ENCODE measurements around the gene LIME1. TPM values are rescaled to one million over a fixed set of nuclear protein-coding genes. Genes with fewer than 3 reads are reported as not detected.
"Not testable (repeated sequence)": the region's sequence is repeated elsewhere in the genome, so short reads cannot be mapped to it uniquely, and the experiment has no call there.

LIME1 gene
- total RNA-seq, 8 experiments from 2014 or later: 2.5 to 8.8 (median 3.9) TPM

- 0 to 93% (median 73%) methylated on average over 2 to 10 of the region's 20 CpGs; no CpG with 5 or more reads in 2 of the 10 experiments for WGBS, 10 experiments
- in situ Hi-C loops (cut with MboI; ENCODE audit: low pct_unique_long_range_greater_than_20kb in 2 of 9, low sequenced_read_pairs in 9 of 9, unreplicated experiment in 9 of 9): loop anchor here in 1 of 9 experiments (25.0 kb wide), 1 partner anchor 89 kb away; the partner anchor contains the start of genes ABHD16B and TPD52L2
- peak overlapping the region; percentile 73 to 82 for H3K27ac ChIP-seq
- H3K4me1 ChIP-seq (replicated peaks in 1 of 2): peaks cover 26 to 39% of the 10 kb centered on the region in 2 donors
- no peak overlapping the region for H3K4me3 ChIP-seq
- peak; percentile 57 to 97 (median 76) for ATAC-seq (replicated peaks in 6 of 8)
Observed at GRCh38 chr20:63772781-63773518, 36.5 kb downstream of the LIME1 start.

DNA sequence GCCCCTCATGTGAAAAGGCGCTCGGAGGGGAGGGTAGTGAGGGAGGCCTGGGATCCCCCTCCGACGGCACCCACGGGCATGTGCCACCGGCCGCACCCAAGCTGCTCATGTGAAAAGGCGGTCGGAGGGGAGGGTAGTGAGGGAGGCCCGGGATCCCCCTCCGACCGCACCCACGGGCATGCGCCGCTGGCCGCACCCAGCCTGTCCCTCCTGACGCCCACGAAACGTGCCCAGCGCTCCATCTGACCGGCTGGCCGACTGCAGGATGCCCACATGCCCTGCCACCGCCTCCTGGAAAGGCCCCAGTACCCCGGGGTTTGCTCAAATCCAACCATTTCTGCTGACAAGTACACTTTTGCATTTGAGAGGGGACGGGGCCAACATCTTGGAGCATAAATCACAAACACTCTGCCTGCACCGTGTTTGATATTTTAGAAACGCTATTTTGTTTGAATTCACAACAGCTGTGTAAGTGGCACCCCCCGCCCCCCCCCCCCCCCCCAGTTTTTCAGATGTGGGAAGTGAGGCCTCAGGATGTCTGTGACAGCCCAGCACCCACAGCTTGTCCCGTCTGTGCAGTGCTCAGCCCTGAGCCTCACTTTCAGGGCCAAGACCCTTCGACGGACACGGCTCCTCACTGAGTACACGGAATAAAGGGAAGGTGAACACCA, 37.2 kb downstream of the LIME1 start:
- no peak overlapping the region for H3K4me3 ChIP-seq
- peaks cover 26 to 39% of the 10 kb centered on the region in 2 donors for H3K4me1 ChIP-seq (replicated peaks in 1 of 2)
- peak overlapping the region; percentile 73 to 82 for H3K27ac ChIP-seq
- no peak for ATAC-seq (replicated peaks in 6 of 8)
- in situ Hi-C loops (cut with MboI; ENCODE audit: low pct_unique_long_range_greater_than_20kb in 2 of 9, low sequenced_read_pairs in 9 of 9, unreplicated experiment in 9 of 9): loop anchor here in 1 of 9 experiments (25.0 kb wide), 1 partner anchor 89 kb away; the partner anchor contains the start of genes ABHD16B and TPD52L2
- WGBS, 10 experiments: 88 to 100% (median 98%) methylated on average over 4 to 14 of the region's 33 CpGs; no CpG with 5 or more reads in 5 of the 10 experiments

GRCh38 chr20:63774306-63774705, 37.8 kb downstream of the LIME1 start:
- 80 to 100% (median 90%) methylated on average over 1 to 5 of the region's 15 CpGs; no CpG with 5 or more reads in 4 of the 10 experiments for WGBS, 10 experiments
- in situ Hi-C loops (cut with MboI; ENCODE audit: low pct_unique_long_range_greater_than_20kb in 2 of 9, low sequenced_read_pairs in 9 of 9, unreplicated experiment in 9 of 9): loop anchor here in 1 of 9 experiments (25.0 kb wide), 1 partner anchor 88 kb away; the partner anchor contains the start of genes ABHD16B and TPD52L2
- Histone ChIP-seq H3K4me1 (replicated peaks in 1 of 2) (peaks cover 26 to 39% of the 10 kb centered on the region in 2 donors), H3K27ac (no peak overlapping the region), H3K4me3 (no peak overlapping the region)
- no peak for ATAC-seq (replicated peaks in 6 of 8)

- Histone ChIP-seq H3K27ac (peak overlapping the region; percentile 16 to 29), H3K4me1 (replicated peaks in 1 of 2) (peaks cover 23 to 31% of the 10 kb centered on the region in 2 donors), H3K4me3 (peak overlapping the region in 1 of 5 donors; percentile 13)
- ATAC-seq (replicated peaks in 6 of 8): peak in 7 of 8 experiments; percentile 29 to 88 (median 73)
- 0 to 69% (median 24%) methylated on average over 1 to 16 of the region's 67 CpGs; no CpG with 5 or more reads in 6 of the 10 experiments for WGBS, 10 experiments
- in situ Hi-C loops (cut with MboI; ENCODE audit: low pct_unique_long_range_greater_than_20kb in 2 of 9, low sequenced_read_pairs in 9 of 9, unreplicated experiment in 9 of 9): no loop called here
Observed at GRCh38 chr20:63775096-63775978, 38.9 kb downstream of the LIME1 start.

GRCh38 chr20:63776875-63777274, 40.4 kb downstream of the LIME1 start:
- in situ Hi-C loops (cut with MboI; ENCODE audit: low pct_unique_long_range_greater_than_20kb in 2 of 9, low sequenced_read_pairs in 9 of 9, unreplicated experiment in 9 of 9); H3K4me3 ChIP-seq; H3K27ac ChIP-seq; ATAC-seq (replicated peaks in 6 of 8): not testable (repeated sequence)
- H3K4me1 ChIP-seq (replicated peaks in 1 of 2): peaks cover 21 to 28% of the 10 kb centered on the region in 2 donors
- WGBS, 10 experiments: 80 to 100% (median 100%) methylated on average over 1 to 4 of the region's 23 CpGs; no CpG with 5 or more reads in 4 of the 10 experiments

DNA sequence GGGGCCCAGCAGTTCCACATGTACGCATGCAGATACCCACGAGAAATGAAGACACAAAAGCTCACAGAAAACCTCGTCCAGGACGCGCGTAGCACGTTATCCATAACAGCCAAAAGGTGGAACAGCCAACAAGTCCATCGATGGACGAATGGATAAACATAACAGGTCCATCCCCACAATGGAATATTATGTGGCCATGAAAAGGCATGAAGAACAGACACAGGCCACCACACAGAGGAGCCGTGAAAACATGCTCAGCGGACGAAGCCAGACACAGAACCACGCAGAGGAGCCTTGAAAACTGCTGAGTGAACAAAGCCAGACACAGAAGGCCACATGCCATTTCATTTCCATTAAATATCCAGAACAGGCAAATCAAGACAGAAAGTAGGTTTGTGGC, 41.1 kb downstream of the LIME1 start:
- 76 to 100% (median 96%) methylated on average over 1 to 11 of the region's 13 CpGs; no CpG with 5 or more reads in 1 of the 10 experiments for WGBS, 10 experiments
- in situ Hi-C loops (cut with MboI; ENCODE audit: low pct_unique_long_range_greater_than_20kb in 2 of 9, low sequenced_read_pairs in 9 of 9, unreplicated experiment in 9 of 9): no loop called here
- ATAC-seq (replicated peaks in 6 of 8): no peak
- H3K27ac ChIP-seq: no peak overlapping the region
- H3K4me3 ChIP-seq: no peak overlapping the region
- H3K4me1 ChIP-seq (replicated peaks in 1 of 2): peaks cover 16 to 21% of the 10 kb centered on the region in 2 donors

DNA sequence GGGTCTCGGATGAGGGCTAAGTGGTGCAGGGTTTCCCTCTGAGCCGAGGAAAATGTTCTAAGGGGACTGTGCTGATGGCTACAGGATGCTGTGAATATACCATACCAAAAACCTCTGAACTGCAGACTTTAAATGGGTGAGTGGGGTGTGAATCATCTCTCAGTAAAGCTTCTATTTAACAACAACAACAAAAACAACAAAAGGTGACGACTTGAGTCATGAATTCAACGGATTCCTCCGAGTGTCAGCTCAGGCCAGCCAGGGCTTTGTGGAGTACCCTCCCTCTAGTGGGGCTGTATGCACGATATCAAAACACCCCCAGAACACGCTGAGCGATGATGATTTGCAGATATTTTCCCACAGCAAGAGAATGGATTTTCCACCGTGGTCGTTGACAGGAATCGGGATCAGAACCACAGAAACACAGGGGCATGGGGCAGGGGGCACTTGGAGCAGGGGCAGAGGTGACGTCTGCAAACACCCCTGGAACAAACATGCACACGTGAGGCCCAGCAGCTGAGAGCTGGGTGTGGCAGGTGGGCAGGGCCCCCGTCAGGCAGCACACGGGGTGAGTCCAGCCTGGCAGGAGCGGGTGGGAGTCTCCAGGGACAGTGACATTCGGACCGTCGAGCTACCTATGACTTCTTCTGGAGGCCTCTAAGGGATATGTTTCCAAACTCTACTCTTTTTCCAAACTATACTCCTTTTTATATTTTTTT, 41.7 kb downstream of the LIME1 start:
- no peak overlapping the region for H3K4me3 ChIP-seq
- H3K27ac ChIP-seq: no peak overlapping the region
- peaks cover 10 to 15% of the 10 kb centered on the region in 2 donors for H3K4me1 ChIP-seq (replicated peaks in 1 of 2)
- 20 to 93% (median 43%) methylated on average over 1 to 9 of the region's 19 CpGs; no CpG with 5 or more reads in 5 of the 10 experiments for WGBS, 10 experiments
- in situ Hi-C loops (cut with MboI; ENCODE audit: low pct_unique_long_range_greater_than_20kb in 2 of 9, low sequenced_read_pairs in 9 of 9, unreplicated experiment in 9 of 9): no loop called here
- ATAC-seq (replicated peaks in 6 of 8): peak in 3 of 8 experiments; percentile 32 to 38 (median 36)

DNA sequence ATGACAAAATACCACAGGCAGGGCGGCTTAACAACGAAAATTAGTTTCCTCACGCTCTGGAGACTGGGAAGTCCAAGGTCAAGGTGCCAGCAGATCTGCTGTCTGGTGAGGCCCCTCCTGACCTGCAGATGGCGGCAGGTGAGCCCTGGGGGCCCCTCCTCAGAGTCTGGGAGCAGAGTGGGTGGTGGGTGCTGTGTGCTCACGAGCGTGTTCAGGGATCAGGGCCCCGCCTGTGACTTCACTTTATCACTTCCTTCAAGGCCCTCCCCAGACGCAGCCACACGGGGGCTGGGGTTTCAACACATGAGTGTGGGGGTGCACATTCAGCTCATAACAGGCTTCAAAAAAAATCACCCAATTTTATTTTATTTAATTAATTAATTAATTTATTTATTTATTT, 42.4 kb downstream of the LIME1 start:
- Histone ChIP-seq H3K4me1 (replicated peaks in 1 of 2) (peaks cover 7 to 12% of the 10 kb centered on the region in 2 donors), H3K4me3 (no peak overlapping the region), H3K27ac (no peak overlapping the region)
- ATAC-seq (replicated peaks in 6 of 8): no peak
- WGBS, 10 experiments: 77 to 100% (median 87%) methylated on average over 3 to 6 of the region's 9 CpGs; no CpG with 5 or more reads in 2 of the 10 experiments
- in situ Hi-C loops (cut with MboI; ENCODE audit: low pct_unique_long_range_greater_than_20kb in 2 of 9, low sequenced_read_pairs in 9 of 9, unreplicated experiment in 9 of 9): no loop called here

DNA sequence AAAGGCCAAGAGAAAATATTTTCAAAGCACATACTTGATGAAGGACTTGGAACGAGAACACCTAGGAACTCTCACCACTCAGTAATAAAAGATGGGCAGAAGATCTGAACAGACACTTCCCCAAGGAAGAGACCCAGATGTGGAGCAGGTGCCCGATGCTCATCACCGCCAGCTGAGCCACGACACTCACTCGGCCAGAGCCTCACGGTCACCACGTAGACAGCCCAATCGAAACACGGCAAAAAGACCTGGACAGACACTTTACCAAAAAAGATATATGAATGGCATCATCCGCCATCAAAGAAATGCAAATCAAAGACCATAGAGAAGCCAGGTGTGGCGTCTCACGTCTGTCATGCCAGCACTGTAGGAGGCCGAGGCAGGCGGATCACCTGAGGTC, 44.7 kb downstream of the LIME1 start:
- Histone ChIP-seq H3K4me1 (replicated peaks in 1 of 2) (peaks cover 0 to 6% of the 10 kb centered on the region in 2 donors), H3K4me3 (no peak overlapping the region), H3K27ac (no peak overlapping the region)
- WGBS, 10 experiments: 72 to 100% (median 84%) methylated on average over 1 to 8 of the region's 14 CpGs; no CpG with 5 or more reads in 1 of the 10 experiments
- in situ Hi-C loops (cut with MboI; ENCODE audit: low pct_unique_long_range_greater_than_20kb in 2 of 9, low sequenced_read_pairs in 9 of 9, unreplicated experiment in 9 of 9): no loop called here
- ATAC-seq (replicated peaks in 6 of 8): no peak

DNA sequence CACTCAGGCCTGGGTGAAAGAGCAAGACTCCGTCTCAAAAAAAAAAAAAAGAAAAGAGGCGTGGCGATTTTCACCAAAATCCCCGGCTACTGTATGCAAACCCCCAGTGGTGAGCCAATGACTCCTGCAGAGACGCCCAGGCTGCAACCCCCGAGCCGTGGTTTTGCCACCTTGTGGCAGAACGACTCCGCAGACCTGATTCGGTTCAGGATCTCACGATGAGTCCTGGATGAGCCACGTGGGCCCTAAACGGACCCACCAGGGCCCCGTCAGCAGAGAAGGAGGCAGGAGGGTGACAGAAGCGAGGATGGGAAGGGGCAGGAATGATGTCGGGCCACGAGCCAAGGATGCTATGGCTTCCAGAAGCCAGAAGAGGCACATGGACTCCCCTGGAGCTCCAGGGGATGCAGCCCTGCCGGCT, 45.6 kb downstream of the LIME1 start:
- in situ Hi-C loops (cut with MboI; ENCODE audit: low pct_unique_long_range_greater_than_20kb in 2 of 9, low sequenced_read_pairs in 9 of 9, unreplicated experiment in 9 of 9): no loop called here
- H3K27ac ChIP-seq: no peak overlapping the region
- H3K4me1 ChIP-seq (replicated peaks in 1 of 2): peaks cover 0 to 10% of the 10 kb centered on the region in 2 donors
- no peak overlapping the region for H3K4me3 ChIP-seq
- 27 to 100% (median 95%) methylated on average over 1 to 4 of the region's 18 CpGs; no CpG with 5 or more reads in 4 of the 10 experiments for WGBS, 10 experiments
- no peak for ATAC-seq (replicated peaks in 6 of 8)

DNA sequence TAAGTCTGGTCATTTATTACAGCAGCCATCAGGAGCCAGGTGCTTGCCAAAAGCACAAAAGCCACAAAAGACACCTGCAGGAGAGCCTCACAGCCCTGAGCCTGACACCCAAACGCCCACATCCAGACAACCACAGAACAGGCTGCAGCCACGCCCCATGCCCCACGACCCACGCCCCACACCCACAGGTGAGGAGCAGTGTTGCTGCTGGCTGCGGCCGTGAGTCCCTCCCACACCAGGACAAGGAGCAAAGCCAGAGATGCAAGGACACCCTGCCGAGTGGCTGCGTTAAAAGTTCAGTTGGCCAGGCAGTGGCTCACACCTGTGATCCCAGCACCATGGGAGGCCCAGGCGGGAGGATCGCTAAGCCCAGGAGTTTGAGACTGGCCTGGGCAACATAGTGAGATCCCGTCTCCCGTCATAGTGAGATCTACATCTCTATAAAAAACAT, 46.1 kb downstream of the LIME1 start:
- WGBS, 10 experiments: 97 to 100% (median 100%) methylated on average over 1 to 7 of the region's 12 CpGs; no CpG with 5 or more reads in 7 of the 10 experiments
- Histone ChIP-seq H3K4me1 (replicated peaks in 1 of 2) (peaks cover 0 to 10% of the 10 kb centered on the region in 2 donors), H3K4me3 (no peak overlapping the region), H3K27ac (no peak overlapping the region)
- ATAC-seq (replicated peaks in 6 of 8): no peak
- in situ Hi-C loops (cut with MboI; ENCODE audit: low pct_unique_long_range_greater_than_20kb in 2 of 9, low sequenced_read_pairs in 9 of 9, unreplicated experiment in 9 of 9): no loop called here

GRCh38 chr20:63783970-63784369, 47.5 kb downstream of the LIME1 start:
- H3K27ac ChIP-seq: no peak overlapping the region
- no peak overlapping the region for H3K4me3 ChIP-seq
- peaks cover 0 to 10% of the 10 kb centered on the region in 2 donors for H3K4me1 ChIP-seq (replicated peaks in 1 of 2)
- WGBS, 10 experiments: 67 to 92% methylated on average over 2 of the region's 16 CpGs; no CpG with 5 or more reads in 8 of the 10 experiments
- in situ Hi-C loops (cut with MboI; ENCODE audit: low pct_unique_long_range_greater_than_20kb in 2 of 9, low sequenced_read_pairs in 9 of 9, unreplicated experiment in 9 of 9): no loop called here
- no peak for ATAC-seq (replicated peaks in 6 of 8)
